Tibial artery (tissue), 4 donors: ENCODE data around the gene SRPK2.
"Not testable (repeated sequence)": the region's sequence is repeated elsewhere in the genome, so short reads cannot be mapped to it uniquely, and the experiment has no call there.

Experiments
- DNase-seq, 2 donors: peaks; one replicate each; pipeline ENCODE4 v3.0.0-alpha.2; 2019
- H3K27ac ChIP-seq, 2 donors: fragments of 200-600 bp; sonication (generic) in 1 of 2; 1 replicate in 1 of 2; 2 replicates in 1 of 2; pipeline ENCODE4 v1.5.1; 2018 to 2019; ENCODE audit warnings: mild to moderate bottlenecking in 1 of 2
- H3K27me3 ChIP-seq, 2 donors: fragments of 200-600 bp; sonication (generic) in 1 of 2; one replicate each; pipeline versions ENCODE4 v1.5.1 to v1.6.0; 2016 to 2019
- H3K36me3 ChIP-seq, 3 donors: fragments of 200-600 bp; sonication (generic) in 2 of 3; one replicate each; pipeline ENCODE4 v1.5.1; 2016 to 2019; ENCODE audit warnings: mild to moderate bottlenecking in 2 of 3
- H3K4me1 ChIP-seq, 4 donors: fragments of 200-600 bp; sonication (generic) in 2 of 4; 1 replicate in 3 of 4; 2 replicates in 1 of 4; pipeline ENCODE4 v1.5.1; 2016 to 2019
- H3K4me3 ChIP-seq, 2 donors: fragments of 200-600 bp; sonication (generic) in 1 of 2; 1 replicate in 1 of 2; 2 replicates in 1 of 2; pipeline ENCODE4 v1.5.1; 2018 to 2019; ENCODE audit warnings: mild to moderate bottlenecking in 2 of 2
- H3K9me3 ChIP-seq, 3 donors: fragments of 200-600 bp; sonication (generic) in 1 of 3; one replicate each; pipeline ENCODE4 v1.5.1; 2016 to 2019
- intact Hi-C: fragments of 100-400 bp; cut with DNase I; formaldehyde crosslinking; loops from one replicate; pipeline ENCODE4 v1.15.0; 2023; ENCODE audit warnings: low total_unique reads
- TF ChIP-seq, protein P1 (sequence below), 2 experiments: fragments of 200-600 bp in 1 of 2; fragments of 450-650 bp in 1 of 2; IDR thresholded peaks; one replicate each; pipeline ENCODE4 v1.5.1; 2017 to 2019; ENCODE audit warnings: antibody characterized with exemption in 2 of 2, mild to moderate bottlenecking in 1 of 2, moderate library complexity in 1 of 2

Gene SRPK2

DNA sequence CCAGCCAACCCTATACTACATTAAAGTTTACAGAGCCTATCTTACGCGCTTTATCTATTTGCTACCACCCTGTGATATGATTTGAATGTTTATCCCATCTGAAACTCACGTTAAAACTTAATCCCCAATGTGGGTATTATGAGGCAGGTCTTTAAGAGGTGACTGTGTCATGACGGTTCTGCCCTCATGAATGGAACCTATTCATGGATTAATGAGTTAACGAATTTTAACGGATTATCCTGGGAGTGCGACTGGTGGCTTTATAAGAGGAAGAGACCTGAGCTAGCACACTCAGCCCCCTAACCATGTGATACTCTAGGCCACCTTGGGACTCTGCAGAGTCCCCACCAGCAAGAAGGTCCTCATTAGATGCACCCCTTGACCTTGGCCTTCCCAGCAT is 37.8 kb downstream of the SRPK2 start:
- DNase-seq = no peak
- no peaks in the 10 kb centered on the region for H3K9me3 ChIP-seq
- no peak overlapping the region for H3K4me3 ChIP-seq
- no peak overlapping the region for H3K27ac ChIP-seq
- no peaks in the 10 kb centered on the region for H3K27me3 ChIP-seq
- no peaks in the 10 kb centered on the region for H3K36me3 ChIP-seq
- H3K4me1 ChIP-seq = peaks cover 0 to 43% (median 27%) of the 10 kb centered on the region in 4 donors
- intact Hi-C loops = no loop called here
- TF ChIP-seq, protein P1, sequence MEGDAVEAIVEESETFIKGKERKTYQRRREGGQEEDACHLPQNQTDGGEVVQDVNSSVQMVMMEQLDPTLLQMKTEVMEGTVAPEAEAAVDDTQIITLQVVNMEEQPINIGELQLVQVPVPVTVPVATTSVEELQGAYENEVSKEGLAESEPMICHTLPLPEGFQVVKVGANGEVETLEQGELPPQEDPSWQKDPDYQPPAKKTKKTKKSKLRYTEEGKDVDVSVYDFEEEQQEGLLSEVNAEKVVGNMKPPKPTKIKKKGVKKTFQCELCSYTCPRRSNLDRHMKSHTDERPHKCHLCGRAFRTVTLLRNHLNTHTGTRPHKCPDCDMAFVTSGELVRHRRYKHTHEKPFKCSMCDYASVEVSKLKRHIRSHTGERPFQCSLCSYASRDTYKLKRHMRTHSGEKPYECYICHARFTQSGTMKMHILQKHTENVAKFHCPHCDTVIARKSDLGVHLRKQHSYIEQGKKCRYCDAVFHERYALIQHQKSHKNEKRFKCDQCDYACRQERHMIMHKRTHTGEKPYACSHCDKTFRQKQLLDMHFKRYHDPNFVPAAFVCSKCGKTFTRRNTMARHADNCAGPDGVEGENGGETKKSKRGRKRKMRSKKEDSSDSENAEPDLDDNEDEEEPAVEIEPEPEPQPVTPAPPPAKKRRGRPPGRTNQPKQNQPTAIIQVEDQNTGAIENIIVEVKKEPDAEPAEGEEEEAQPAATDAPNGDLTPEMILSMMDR (IDR thresholded peaks at IDR 0.05) = no peak

DNA sequence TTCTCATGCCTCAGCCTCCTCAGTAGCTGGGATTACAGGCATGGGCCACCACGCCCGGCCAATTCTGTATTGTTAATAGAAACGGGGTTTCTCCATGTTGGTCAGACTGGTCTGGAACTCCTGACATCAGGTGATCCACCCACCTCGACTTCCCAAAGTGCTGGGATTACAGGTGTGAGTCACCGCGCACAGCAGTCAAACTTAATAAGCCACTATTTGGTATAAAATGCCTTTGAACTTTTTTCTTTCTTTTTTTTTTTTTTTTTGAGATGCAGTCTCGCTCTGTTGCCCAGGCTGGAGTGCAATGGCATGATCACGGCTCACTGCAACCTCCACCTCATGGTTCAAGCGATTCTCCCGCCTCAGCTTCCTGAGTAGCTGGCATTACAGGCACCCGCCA is 40.5 kb downstream of the SRPK2 start:
- DNase-seq, H3K9me3 ChIP-seq, H3K27ac ChIP-seq, H3K4me3 ChIP-seq, H3K36me3 ChIP-seq, H3K27me3 ChIP-seq, intact Hi-C loops: not testable (repeated sequence)
- peaks cover 0 to 28% (median 17%) of the 10 kb centered on the region in 4 donors for H3K4me1 ChIP-seq

DNA sequence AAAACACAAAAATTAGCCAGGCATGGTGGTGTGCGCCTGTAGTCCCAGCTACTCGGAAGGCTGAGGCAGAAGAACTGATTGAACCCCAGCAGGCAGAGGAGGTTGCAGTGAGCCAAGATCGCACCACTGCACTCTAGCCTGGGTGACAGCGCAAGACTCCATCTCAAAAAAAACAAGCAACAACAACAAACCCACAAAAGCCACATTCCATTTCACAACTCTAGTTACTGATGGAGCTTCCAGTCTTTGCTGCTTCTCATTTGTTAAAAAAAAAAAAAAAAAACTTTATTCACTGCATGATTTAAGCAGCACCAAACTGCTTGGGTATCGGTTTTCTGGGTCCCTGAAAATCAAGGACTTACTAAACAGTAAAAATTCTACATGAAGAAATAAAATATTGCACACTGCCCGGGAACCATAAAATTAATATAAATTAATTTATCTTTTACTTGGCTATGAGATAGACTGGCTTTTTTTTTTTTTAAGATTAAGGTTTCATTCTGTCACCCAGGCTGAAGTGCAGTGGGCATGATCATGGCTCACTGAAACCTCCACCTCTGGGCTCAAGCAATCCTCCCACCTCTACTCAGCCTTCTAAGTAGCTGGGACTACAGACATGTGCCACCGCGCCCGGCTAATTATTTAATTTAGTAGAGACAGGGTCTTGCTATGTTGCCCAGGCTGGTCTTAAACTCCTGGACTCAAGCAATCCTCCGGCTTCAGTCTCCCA is 42.0 kb downstream of the SRPK2 start:
- no peaks in the 10 kb centered on the region for H3K9me3 ChIP-seq
- intact Hi-C loops = no loop called here
- H3K4me1 ChIP-seq = peaks cover 0 to 14% (median 5%) of the 10 kb centered on the region in 4 donors
- no peak for DNase-seq
- H3K36me3 ChIP-seq = no peaks in the 10 kb centered on the region
- TF ChIP-seq, protein P1 (IDR thresholded peaks at IDR 0.05) = no peak
- H3K27ac ChIP-seq = no peak overlapping the region
- H3K4me3 ChIP-seq = no peak overlapping the region
- no peaks in the 10 kb centered on the region for H3K27me3 ChIP-seq

DNA sequence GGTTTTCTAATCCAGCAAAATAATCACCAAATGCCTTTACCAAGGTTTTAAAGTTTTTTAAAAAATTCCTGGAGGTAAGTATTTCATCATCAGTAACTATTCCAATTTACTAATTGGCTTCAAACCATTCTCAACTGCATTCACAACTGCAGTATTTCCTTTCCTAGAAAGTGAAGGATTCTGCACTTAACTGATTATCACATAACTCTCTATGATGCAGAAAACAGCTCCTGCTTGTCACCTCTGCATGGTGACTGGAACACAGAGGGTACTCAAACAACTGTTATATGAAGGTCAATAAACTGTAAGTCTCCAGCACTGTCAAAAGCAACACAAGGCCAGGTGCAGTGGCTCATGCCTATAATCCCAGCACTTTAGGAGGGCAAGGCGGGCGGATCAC is 42.6 kb downstream of the SRPK2 start:
- TF ChIP-seq, protein P1 (IDR thresholded peaks at IDR 0.05) = no peak
- Histone ChIP-seq H3K27me3 (no peaks in the 10 kb centered on the region), H3K9me3 (no peaks in the 10 kb centered on the region), H3K27ac (no peak overlapping the region), H3K4me1 (peaks cover 0 to 8% (median under 1%) of the 10 kb centered on the region in 4 donors), H3K36me3 (no peaks in the 10 kb centered on the region), H3K4me3 (no peak overlapping the region)
- intact Hi-C loops = no loop called here
- DNase-seq = no peak

DNA sequence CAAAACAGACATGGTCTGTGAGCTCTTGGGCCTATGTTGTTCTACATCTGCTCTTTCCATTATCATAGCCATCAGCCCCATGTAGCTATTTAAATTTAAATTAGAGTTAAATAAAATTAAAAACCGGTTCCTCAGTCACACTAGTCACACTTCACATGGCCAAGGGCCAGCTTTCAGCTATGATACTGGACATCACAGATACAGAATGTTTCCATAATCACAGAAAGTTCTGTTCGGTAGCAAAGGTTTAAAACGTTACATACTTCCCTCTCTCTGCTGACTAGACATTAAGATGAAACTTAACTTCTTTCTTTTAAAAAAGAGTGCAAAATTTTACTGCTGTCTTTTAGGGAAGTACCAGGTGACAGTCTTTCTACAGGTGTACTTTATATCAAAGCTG is 43.0 kb downstream of the SRPK2 start:
- H3K4me1 ChIP-seq = peaks cover 0 to 5% (median 0%) of the 10 kb centered on the region in 4 donors
- intact Hi-C loops = no loop called here
- H3K9me3 ChIP-seq = no peaks in the 10 kb centered on the region
- H3K4me3 ChIP-seq = no peak overlapping the region
- H3K36me3 ChIP-seq = no peaks in the 10 kb centered on the region
- no peaks in the 10 kb centered on the region for H3K27me3 ChIP-seq
- no peak overlapping the region for H3K27ac ChIP-seq
- TF ChIP-seq, protein P1 (IDR thresholded peaks at IDR 0.05) = no peak
- DNase-seq = no peak

DNA sequence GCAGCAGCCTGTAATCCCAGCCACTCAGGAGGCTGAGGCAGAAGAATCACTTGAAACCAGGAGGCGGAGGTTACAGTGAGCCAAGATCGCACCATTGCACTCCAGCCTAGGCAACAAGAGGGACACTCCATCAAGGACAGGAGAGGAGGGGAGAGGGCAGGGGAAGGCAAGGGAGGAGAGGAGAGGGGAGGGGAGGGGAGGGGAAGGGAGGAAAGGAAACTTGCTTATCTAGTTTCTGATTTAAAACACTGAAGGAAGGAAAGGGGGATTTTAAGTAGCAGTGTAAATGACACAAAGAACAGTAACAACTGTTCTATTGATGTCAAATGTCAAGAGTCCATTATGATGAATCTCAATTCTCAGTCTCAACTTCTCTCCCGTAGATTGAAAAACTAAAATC is 43.7 kb downstream of the SRPK2 start:
- Histone ChIP-seq H3K9me3 (no peaks in the 10 kb centered on the region), H3K36me3 (no peaks in the 10 kb centered on the region), H3K4me1 (peaks cover 0 to 5% (median 0%) of the 10 kb centered on the region in 4 donors), H3K27me3 (no peaks in the 10 kb centered on the region), H3K4me3 (no peak overlapping the region), H3K27ac (no peak overlapping the region)
- DNase-seq = no peak
- intact Hi-C loops = no loop called here
- TF ChIP-seq, protein P1 (IDR thresholded peaks at IDR 0.05) = no peak
